ENCODE results near the gene PIEZO1.
A peak's percentile ranks its signal among the peaks of the same experiment; 100 is the strongest.
"Not testable (repeated sequence)": the region's sequence is repeated elsewhere in the genome, so short reads cannot be mapped to it uniquely, and the experiment has no call there.

Gene PIEZO1

DNA sequence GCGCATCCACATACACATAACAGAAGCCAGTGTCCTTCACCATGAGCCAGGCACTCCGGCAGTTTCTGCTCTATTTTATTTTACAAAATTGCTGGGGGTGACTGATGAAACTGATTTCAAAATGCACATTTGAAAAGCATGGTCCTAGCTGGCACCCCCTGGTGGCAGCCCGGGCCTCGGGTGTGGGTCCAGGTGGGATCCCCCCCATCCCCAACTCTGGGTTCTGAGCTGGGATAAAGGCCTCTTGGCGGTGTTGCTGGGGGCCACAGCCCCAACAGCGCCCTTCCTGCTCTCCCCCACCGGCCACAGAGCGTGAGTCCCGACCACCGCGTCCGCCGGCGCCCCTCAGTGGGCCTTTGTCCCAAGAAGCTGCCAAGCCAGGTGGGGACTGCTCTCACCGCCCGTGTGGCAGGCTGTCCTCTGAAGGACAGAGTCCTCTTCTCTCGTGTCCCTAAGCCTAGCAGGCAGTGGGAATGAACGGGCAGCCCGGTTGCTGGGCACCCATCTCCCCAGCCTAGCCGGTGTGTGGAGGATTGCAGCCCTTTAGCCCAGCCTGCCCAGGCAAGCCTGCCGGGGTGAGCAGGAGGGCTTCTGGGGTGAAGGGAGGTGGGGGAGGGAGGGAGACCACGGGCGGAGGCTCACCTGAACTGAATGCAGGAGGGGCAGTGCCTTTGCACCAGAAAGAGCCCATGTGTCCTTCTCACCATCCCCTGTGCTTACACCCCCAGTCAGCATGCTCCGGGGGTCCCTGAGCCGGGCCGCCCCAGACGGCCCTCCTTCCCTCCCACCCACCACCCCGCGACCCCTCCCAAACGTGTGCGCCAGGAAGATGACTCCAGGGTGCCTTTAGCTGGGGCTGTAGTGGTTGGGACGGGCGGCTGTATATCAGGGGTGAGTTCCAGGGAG, 99.6 kb downstream of the PIEZO1 start:
- no peak for DNase-seq

DNA sequence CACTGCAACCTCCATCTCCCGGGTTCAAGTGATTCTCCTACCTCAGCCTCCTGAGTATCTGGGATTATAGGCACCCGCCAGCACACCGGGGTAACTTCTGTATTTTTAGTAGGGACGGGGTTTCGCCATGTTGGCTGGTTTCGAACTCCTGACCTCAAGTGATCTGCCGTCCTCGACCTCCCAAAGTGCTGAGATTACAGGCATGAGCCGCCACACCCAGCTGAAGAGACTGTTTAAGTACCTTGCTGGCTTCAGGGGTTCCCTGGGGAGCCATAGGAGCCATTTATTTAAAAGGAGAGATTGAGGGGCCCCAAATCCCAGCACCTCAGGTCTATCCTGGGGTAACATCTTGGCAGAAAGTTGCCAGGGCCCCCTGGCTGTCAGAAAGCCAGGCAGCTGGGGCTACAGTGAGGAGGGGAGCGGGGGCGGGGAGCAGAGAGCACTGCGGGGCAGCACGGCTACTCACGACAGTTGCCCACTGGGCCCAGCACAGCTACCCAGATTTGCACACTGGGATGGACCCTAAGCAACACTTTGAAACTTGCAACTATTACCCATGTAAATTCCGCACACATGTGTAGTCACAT, 100.4 kb downstream of the PIEZO1 start:
- peak; percentile 0 for DNase-seq

DNA sequence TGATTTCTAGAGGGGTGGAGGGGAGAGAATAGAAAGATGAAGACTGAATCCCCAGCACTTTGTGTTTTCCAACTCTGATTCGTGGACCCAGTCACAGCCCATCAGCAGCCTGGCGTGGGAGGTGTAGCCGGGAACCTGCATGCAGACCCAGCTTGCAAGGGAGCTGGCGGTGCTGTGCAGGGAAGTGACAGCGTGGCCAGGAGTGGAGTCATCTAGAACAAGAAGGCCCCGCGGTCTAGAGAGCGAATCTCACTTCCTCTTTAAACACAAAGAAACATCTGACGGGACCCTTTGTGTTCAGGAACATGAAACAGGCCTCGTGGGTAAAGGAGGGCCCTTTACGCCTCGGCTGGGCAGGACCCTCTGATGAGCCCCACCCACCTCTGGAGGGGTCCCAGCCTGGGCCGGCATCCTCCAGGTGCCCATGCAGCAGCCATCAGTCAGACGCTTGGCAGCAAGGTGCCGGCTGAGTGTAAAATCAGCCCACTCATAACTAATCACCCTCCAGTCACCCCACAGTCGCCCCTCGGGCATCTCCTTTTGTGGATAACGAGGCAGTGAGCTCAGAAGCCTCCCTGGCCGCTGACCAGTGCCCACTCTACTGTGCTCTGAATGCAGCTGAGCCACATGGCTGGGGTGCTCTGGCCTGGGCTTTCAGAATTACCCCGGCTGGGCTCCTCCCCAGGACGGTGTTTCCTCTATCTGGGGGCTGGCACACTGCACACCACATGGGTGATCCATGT, 103.1 kb downstream of the PIEZO1 start:
- DNase-seq = no peak

DNA sequence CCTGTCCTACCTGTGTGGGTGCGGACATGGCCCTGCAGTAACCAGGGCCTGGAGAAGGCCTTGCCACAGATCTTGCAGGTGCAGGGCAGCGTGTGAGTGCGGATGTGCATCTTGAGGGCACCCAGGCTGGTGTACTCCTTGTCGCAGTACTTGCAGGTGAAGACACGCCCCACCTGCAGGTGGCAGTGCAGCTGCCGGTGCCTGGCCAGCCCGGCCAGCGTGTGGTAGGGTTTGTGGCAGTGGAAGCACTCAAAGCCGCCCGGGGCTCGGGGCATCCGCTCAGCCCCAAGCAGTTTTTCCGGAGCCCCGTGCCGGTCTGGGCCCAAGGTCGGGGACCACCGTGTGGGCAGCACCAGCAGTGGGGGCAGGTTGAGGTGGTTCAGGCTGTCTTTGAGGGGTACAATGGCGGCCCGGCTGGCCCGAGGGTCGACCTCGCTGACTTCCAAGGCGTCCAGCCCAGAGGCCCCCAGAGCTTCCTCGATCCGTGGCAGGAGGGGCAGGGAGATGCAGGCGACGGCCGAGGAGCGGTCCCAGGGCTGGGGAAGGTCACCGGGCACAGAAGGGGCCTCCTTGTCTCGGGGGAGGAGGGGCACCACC, 103.8 kb downstream of the PIEZO1 start:
- no peak for DNase-seq

DNA sequence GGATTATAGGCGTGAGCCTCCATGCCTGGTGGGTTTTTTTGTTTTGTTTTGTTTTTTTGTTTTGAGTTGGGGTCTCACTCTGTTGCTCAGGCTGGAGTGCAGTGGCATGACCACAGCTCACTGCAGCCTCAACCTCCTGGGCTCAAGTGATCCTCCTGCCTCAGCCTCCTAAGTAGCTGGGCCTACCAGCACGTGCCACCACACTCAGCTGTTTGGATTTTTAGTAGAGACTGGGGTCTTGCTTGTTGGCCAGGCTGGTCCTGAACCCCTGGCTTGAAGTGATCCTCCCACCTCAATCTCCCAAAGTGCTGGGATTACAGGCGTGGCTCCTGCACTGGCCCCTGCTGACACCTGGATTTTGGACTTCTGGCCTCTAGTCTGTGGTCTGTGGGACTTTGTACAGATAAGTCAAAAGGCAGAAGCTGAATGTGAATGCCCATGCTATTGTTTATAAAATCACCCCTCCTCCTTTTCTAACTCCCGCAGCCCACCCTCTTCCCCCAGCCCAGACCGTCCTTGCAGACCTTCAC, 104.4 kb downstream of the PIEZO1 start:
- no peak for DNase-seq

DNA sequence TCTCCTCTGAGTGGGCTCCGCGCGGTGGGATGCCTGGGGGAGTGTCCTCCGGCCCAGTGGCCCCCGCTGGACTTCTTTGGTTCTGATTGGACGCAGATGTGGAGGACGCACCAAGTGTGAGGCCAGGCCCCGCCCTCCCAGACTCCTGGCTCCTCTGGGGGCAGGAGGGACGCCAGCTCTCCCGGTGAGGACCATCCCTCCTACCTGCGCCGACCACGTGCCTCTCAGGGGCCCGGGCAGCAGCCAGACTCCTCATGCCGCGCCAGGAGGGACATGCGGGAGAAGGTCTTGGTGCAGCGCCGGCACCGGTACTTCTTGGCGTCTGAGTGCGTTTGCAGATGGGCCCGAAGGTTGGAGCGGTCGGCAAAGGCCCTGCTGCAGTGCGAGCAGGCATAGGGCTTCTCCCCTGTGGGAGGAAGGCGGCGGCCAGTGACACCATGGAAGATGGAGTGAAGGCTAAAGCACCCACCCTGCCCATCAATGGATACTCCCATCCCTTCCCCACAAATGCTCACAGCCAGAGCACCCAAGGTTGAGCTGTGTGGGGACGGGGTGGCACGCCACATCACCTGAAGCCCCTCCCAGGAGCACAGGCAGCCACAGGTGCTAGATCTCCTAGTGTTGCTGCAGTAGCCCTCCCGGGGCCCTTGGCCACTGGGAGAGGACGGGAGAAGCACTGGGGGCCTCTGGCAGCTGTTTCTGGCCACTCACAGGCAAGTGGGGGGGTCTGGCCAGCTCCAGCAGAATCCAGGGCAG, 106.6 kb downstream of the PIEZO1 start:
- DNase-seq = no peak

DNA sequence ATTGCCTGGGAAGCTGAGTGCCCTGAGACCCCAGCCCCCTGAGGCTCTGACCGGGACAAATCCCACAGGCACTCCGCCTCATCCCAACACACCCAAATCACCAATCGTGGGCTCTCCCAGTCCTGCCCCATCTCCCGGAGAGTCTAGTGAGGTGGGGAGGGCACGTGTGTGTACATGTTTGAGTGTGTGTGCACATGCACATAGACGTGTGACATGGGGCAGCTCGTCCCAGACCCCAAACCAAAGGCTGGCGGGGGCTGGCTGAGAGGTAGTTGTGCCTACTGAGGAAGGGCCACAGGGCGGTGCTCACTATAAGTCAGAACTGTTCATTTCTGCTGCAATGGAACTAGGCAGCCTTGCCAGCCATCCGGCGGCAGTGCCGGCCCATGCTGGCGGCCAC, 107.3 kb downstream of the PIEZO1 start:
- no peak for DNase-seq

DNA sequence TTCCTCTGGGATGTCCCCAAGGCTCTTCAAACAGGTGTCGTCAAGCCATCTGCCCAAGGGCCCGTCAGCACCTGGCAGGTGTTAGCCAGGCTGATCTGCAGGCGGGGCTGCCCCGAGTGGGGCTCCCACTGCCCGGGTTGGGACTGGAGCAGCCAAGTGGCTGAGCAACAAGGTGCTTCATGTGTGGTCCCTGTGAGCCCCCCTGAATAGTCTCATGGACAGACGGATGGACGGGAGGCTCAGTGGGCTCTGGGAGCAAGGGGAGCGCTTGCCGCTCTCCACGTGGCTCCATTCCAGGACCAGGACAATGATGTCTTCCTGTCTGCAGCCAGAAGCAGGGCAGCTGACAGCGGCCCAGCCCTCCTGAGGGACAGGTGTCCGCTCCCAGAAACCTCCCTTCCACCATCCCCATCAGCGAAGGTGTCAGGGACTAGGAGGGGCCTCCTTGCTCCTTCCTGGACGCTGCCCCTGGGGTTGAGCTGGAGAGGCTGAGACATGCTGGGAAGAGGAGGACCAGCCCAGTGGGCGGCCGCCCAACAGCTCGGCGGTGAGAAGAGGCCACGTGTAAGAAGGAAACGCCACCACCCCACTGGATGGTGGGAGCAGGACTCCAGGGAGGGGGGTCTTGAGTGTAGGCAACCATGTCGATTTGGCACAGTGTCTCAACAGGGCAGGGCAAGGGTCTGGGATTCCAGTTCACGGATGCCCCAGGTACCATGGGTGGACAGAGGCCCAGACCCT, 108.3 kb downstream of the PIEZO1 start:
- no peak for DNase-seq

DNA sequence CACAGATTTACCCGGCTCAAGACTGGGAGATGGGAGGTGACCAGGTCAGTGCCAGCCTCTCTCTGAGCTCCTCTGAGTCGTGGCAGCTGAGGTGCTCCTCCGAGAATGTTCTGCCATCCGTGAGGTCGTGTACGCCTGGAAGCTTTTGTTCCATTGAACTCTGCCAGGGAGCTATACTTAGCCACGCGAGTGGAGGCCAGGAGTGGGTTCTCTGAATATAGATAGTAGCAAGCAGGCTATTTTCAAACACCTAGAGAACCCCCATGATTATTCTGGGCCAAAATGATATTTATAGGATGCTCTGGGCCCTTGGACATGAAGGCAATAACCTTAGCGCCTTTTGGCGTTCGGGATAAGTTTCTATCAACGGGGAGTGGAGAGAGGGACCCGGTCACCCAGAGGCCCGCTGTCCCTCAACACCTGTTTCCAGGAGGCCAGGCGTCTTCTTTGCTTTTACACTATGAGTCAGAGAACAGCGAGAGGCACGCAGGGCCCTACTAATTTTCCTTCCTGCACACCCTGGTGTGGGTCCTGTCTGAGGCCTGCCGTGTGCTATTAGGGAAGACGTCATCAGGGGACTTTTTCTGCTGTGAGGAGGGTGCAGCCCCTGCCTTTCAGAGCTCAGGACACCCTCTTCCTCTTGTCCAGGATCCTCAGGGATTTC, 111.2 kb downstream of the PIEZO1 start:
- no peak for DNase-seq

DNA sequence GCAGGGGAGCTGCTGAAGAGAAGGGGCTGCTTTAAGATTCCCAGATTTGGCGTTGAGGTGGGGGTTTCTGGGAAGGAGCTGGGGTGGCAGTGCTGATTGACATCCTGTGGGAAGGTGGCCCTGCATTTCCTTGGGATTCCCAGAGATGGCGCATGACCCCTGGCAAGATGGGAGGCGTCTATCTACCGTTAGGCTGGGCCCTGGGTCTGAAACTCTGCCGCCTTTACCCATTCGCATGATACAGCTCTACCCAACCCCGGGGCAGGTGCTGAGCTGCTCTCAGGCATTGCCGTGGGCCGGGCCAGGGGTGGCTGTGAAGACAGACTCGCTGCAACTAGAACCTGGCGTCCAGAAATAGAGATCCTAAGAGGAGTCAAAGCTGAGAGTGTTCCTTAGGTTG, 112.2 kb downstream of the PIEZO1 start:
- no peak for DNase-seq

DNA sequence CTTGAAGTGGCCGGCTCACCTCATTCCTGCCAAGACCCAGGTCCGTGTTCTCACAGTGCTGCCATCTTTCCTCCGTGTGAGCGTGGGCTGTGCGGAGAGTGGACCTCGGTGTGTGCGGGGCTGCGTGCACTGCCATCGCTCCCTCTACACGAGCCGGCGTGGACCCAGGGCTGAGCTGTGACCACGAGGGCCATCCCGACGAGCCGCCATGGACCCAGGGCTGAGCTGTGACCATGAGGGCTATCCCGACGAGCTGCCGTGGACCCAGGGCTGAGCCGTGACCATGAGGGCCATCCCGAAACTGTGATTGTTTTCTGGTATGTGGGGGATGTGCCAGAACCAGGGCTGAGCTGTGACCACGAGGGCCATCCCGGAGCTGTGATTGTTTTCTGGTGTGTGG, 113.2 kb downstream of the PIEZO1 start:
- DNase-seq = no peak

DNA sequence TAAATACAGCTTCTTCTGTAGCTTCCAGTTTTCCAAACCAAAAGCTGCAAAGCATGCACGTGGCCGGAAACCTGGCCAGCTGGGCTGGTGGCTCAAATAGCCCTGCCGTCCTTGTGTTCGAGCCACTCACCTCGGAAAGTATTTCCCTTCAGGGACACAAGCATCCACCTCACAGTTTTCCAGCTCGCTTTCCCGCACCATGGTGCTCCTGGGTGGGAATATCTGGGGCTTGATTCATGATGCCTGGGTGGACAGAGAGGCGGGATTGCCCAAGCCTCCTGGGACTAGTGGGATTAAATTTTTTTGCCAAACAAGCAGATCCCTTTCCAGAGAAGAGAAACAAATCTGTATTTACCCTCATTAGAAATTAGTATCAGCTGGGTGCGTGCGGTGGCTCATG, 115.0 kb downstream of the PIEZO1 start:
- no peak for DNase-seq

DNA sequence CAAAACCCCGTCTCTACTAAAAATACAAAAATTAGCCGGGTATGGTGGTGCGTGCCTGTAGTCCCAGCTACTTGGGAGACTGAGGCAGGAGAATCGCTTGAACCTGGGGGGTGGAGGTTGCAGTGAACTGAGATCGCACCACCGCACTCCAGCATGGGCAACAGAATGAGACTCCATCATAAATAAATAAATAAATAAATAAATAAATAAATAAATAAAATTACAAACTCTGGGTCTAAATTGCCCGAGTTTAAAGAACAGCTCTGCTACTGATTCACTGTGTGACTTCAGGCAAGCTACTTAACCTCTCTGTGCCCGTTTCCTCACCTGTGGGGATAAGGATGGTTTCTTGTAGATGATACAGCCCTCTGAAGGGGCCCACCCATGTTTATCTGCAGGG, 115.5 kb downstream of the PIEZO1 start:
- DNase-seq = not testable (repeated sequence)

DNA sequence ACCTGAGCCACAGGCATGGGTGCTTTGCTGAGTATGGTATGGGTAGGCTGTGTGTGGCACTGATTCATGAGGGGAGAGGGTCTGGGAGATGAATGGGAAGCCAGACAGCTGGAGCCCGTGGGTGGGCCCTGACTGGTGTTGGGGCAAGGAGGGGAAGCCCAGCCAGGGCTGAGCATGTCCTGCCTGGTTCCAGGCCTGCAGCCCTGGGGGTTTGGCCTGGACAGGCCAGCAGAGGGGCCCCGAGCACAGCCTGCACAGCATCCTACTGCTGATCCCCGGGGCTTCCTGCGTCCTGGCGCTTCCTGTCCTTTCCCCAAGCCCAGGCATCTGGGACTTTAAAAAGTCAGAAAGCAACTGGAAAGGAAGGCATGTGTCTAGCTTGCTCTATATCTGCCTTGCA, 117.6 kb downstream of the PIEZO1 start:
- no peak for DNase-seq

DNA sequence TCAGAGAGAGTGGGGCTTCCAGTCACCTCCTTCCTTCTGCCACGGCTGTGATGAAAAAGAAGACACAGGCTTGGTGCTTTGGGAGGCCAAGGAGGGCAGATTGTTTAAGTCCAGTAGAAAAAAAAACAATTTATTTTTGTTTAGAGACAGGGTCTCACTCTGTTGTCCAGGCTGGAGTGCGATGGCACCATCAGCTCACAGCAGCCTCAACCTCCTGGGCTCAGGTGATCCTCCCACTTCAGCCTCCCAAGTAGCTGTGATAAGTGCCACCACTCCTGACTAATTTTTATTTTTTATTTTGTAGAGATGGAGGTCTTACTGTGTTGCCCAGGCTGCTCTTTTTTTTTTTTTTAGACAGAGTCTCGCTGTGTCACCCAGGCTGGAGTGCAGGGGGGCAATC, 119.5 kb downstream of the PIEZO1 start:
- no peak for DNase-seq
